ENCODE results near the gene WDR44. TPM values are rescaled to one million over a fixed set of nuclear protein-coding genes. Genes with fewer than 3 reads are reported as not detected.

WDR44 gene
- total and polyA plus RNA-seq, 2 of the 13 experiments (the other 11 are each of a cell fraction or from before 2014, with no cell fraction given) = 2.2 to 4.3 TPM

DNA sequence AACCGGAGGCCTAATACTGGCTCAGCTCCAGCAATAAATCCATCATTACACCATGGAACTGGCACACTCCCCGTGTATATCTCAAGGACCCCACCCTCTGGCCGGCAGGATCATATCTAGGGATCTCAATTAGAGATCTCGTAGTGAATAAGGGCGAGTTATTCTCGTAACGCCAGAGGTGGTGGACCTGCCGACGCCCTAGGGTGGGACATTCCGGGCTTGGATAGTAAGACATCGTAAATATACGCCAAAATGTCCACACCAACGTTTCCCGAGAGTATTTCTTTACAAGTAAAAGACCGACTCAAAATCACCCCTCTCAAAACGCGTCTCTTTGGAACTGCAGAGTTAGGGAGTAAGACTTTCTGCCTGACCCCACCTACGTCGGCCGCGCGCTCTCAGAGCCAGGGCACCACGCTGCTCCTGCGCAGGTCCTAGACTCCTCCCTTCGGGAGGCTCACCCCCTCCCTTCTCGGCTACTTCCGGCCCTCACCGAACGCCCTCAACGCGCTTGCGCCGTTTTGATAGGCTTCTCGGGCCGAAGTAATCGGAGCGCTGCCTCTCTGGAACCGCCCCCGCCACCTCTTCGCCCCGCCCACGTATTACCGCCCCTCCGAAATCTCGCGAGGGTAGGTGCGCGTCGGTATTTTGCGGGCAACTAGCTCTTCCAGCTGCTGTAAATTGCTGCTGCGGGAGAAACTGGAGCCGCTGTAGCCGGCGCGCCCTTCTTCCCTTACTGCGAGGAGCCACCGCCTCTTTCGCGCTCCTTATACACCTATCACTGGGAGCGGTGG, at the start of gene WDR44 (continued):
- no peak for TF ChIP-seq FOXM1 (CRISPR knock-in tag; IDR thresholded peaks at IDR 0.05)
- TF ChIP-seq AHDC1 (CRISPR knock-in tag; IDR thresholded peaks at IDR 0.05; ENCODE audit: borderline replicate concordance) = 0 out of 2 replicates have a peak, but pooled peaks have one; percentile 10
- TF ChIP-seq, protein P1, sequence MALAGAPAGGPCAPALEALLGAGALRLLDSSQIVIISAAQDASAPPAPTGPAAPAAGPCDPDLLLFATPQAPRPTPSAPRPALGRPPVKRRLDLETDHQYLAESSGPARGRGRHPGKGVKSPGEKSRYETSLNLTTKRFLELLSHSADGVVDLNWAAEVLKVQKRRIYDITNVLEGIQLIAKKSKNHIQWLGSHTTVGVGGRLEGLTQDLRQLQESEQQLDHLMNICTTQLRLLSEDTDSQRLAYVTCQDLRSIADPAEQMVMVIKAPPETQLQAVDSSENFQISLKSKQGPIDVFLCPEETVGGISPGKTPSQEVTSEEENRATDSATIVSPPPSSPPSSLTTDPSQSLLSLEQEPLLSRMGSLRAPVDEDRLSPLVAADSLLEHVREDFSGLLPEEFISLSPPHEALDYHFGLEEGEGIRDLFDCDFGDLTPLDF (CRISPR knock-in tag; IDR thresholded peaks at IDR 0.05) = no peak; the same call in 1 of the 2 replicates
- TF ChIP-seq, protein P2, sequence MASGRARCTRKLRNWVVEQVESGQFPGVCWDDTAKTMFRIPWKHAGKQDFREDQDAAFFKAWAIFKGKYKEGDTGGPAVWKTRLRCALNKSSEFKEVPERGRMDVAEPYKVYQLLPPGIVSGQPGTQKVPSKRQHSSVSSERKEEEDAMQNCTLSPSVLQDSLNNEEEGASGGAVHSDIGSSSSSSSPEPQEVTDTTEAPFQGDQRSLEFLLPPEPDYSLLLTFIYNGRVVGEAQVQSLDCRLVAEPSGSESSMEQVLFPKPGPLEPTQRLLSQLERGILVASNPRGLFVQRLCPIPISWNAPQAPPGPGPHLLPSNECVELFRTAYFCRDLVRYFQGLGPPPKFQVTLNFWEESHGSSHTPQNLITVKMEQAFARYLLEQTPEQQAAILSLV (CRISPR knock-in tag; IDR thresholded peaks at IDR 0.05; ENCODE audit: borderline replicate concordance) = no peak
- no peak for TF ChIP-seq TCF7L2 (IDR thresholded peaks at IDR 0.05; ENCODE audit: low read depth, low read length)
- TF ChIP-seq ZNF496 (CRISPR knock-in tag; IDR thresholded peaks at IDR 0.05; ENCODE audit: insufficient replicate concordance) = no peak
- TF ChIP-seq ZNF350 (CRISPR knock-in tag; IDR thresholded peaks at IDR 0.05; ENCODE audit: borderline replicate concordance, low read depth) = no peak; the same call in 1 of the 2 replicates
- no peak for TF ChIP-seq ZFP37 (CRISPR knock-in tag; IDR thresholded peaks at IDR 0.05; ENCODE audit: borderline replicate concordance)
- TF ChIP-seq ZBTB49 (CRISPR knock-in tag; IDR thresholded peaks at IDR 0.05; ENCODE audit: borderline replicate concordance) = no peak
- TF ChIP-seq, protein P3, sequence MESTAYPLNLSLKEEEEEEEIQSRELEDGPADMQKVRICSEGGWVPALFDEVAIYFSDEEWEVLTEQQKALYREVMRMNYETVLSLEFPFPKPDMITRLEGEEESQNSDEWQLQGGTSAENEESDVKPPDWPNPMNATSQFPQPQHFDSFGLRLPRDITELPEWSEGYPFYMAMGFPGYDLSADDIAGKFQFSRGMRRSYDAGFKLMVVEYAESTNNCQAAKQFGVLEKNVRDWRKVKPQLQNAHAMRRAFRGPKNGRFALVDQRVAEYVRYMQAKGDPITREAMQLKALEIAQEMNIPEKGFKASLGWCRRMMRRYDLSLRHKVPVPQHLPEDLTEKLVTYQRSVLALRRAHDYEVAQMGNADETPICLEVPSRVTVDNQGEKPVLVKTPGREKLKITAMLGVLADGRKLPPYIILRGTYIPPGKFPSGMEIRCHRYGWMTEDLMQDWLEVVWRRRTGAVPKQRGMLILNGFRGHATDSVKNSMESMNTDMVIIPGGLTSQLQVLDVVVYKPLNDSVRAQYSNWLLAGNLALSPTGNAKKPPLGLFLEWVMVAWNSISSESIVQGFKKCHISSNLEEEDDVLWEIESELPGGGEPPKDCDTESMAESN (CRISPR knock-in tag; conservative IDR thresholded peaks at IDR 0.05) = no peak
- TF ChIP-seq ZNF362 (CRISPR knock-in tag; IDR thresholded peaks at IDR 0.05; ENCODE audit: borderline replicate concordance) = no peak
- TF ChIP-seq MLX (CRISPR knock-in tag; IDR thresholded peaks at IDR 0.05) = no peak
- TF ChIP-seq HMG20A (CRISPR knock-in tag; IDR thresholded peaks at IDR 0.05; ENCODE audit: borderline replicate concordance) = no peak

Data from HepG2 (cell line).